Tibial artery (tissue), 4 donors: Measurements from ENCODE around the gene MPND.

ENCODE experiments used
- DNase-seq, 2 donors: peaks; one replicate each; pipeline ENCODE4 v3.0.0-alpha.2; 2019
- H3K27ac ChIP-seq, 2 donors: fragments of 200-600 bp; sonication (generic) in 1 of 2; 1 replicate in 1 of 2; 2 replicates in 1 of 2; pipeline ENCODE4 v1.5.1; 2018 to 2019; ENCODE audit warnings: mild to moderate bottlenecking in 1 of 2
- H3K27me3 ChIP-seq, 2 donors: fragments of 200-600 bp; sonication (generic) in 1 of 2; one replicate each; pipeline versions ENCODE4 v1.5.1 to v1.6.0; 2016 to 2019
- H3K36me3 ChIP-seq, 3 donors: fragments of 200-600 bp; sonication (generic) in 2 of 3; one replicate each; pipeline ENCODE4 v1.5.1; 2016 to 2019; ENCODE audit warnings: mild to moderate bottlenecking in 2 of 3
- H3K4me1 ChIP-seq, 4 donors: fragments of 200-600 bp; sonication (generic) in 2 of 4; 1 replicate in 3 of 4; 2 replicates in 1 of 4; pipeline ENCODE4 v1.5.1; 2016 to 2019
- H3K4me3 ChIP-seq, 2 donors: fragments of 200-600 bp; sonication (generic) in 1 of 2; 1 replicate in 1 of 2; 2 replicates in 1 of 2; pipeline ENCODE4 v1.5.1; 2018 to 2019; ENCODE audit warnings: mild to moderate bottlenecking in 2 of 2
- H3K9me3 ChIP-seq, 3 donors: fragments of 200-600 bp; sonication (generic) in 1 of 3; one replicate each; pipeline ENCODE4 v1.5.1; 2016 to 2019
- CTCF ChIP-seq, 2 experiments: fragments of 200-600 bp in 1 of 2; fragments of 450-650 bp in 1 of 2; IDR thresholded peaks; one replicate each; pipeline ENCODE4 v1.5.1; 2017 to 2019; ENCODE audit warnings: antibody characterized with exemption in 2 of 2, mild to moderate bottlenecking in 1 of 2, moderate library complexity in 1 of 2
- intact Hi-C: fragments of 100-400 bp; cut with DNase I; formaldehyde crosslinking; loops from one replicate; pipeline ENCODE4 v1.15.0; 2023; ENCODE audit warnings: low total_unique reads

The MPND gene

DNA sequence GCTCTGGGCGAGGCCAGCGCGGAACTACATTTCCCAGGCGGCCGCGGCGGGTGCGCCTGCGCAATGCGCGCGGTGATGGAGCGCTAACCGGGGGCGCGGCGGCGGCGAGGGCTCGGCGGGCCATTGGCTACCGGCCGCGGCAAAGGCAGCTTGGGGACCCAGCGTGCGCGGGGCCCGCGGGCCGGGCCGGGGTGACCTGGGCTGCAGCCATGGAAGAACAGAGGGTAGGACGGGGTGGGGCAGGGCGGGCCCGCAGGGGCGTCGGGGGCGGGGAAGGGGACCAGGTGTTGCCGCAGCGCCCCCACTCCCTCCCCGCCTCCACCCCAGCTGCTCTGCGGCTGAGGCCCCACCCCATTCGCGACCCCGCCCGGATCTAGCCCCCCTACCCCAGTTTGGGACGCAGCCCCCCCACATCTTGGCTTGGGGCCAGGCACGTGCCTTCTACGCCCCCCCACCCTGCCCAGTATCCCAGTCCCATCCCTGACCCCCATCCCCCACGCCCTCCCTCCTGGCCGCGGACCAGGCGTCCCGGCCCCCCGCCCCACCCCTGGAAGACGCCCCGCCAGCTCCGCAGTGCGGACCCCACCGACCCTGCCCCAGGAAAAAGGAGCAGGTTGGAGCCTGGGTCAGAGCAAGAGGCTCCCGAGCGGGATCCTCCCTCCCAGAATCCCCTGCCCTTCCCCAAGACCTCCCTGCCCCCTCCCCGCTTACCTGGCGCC lies 38.7 kb upstream of the MPND start, which contains the start of gene FSD1:
TSS of gene FSD1 (plus strand) at position 61 of the 719 bp plus-strand sequence. CDS start at position 210, 149 bp downstream.
- intact Hi-C loops, result no loop called here
- TF ChIP-seq CTCF (IDR thresholded peaks at IDR 0.05), result no peak

GRCh38 chr19:4305257-4305612 lies 38.1 kb upstream of the MPND start:
- Histone ChIP-seq H3K4me1 (peaks cover 0 to 6% (median 2%) of the 10 kb centered on the region in 4 donors), H3K9me3 (no peaks in the 10 kb centered on the region), H3K4me3 (no peak overlapping the region), H3K36me3 (no peaks in the 10 kb centered on the region), H3K27ac (no peak overlapping the region), H3K27me3 (peaks cover 0 to 55% of the 10 kb centered on the region in 2 donors)
- no peak for DNase-seq
- TF ChIP-seq CTCF (IDR thresholded peaks at IDR 0.05), result no peak
- intact Hi-C loops, result no loop called here

More for the DNA sequence above, 38.7 kb upstream of the MPND start, which contains the start of gene FSD1:
- H3K9me3 ChIP-seq, result no peaks in the 10 kb centered on the region
- peak within 1 kb of the TSS in 1 of 2 donors; percentile 25 for H3K4me3 ChIP-seq
- H3K4me1 ChIP-seq, result peaks cover 0 to 6% (median 2%) of the 10 kb centered on the region in 4 donors
- DNase-seq, result no peak
- no peaks in the 10 kb centered on the region for H3K36me3 ChIP-seq
- no peak within 1 kb of the TSS for H3K27ac ChIP-seq
- peaks cover 0 to 56% of the 10 kb centered on the region in 2 donors for H3K27me3 ChIP-seq

- Histone ChIP-seq H3K36me3 (no peaks in the 10 kb centered on the region), H3K4me3 (no peak overlapping the region), H3K4me1 (peaks cover 0 to 6% (median 2%) of the 10 kb centered on the region in 4 donors), H3K27ac (no peak overlapping the region), H3K27me3 (peaks cover 0 to 58% of the 10 kb centered on the region in 2 donors), H3K9me3 (no peaks in the 10 kb centered on the region)
- no peak for TF ChIP-seq CTCF (IDR thresholded peaks at IDR 0.05)
- intact Hi-C loops, result no loop called here
- no peak for DNase-seq
Observed at GRCh38 chr19:4305659-4306058, 37.7 kb upstream of the MPND start.

DNA sequence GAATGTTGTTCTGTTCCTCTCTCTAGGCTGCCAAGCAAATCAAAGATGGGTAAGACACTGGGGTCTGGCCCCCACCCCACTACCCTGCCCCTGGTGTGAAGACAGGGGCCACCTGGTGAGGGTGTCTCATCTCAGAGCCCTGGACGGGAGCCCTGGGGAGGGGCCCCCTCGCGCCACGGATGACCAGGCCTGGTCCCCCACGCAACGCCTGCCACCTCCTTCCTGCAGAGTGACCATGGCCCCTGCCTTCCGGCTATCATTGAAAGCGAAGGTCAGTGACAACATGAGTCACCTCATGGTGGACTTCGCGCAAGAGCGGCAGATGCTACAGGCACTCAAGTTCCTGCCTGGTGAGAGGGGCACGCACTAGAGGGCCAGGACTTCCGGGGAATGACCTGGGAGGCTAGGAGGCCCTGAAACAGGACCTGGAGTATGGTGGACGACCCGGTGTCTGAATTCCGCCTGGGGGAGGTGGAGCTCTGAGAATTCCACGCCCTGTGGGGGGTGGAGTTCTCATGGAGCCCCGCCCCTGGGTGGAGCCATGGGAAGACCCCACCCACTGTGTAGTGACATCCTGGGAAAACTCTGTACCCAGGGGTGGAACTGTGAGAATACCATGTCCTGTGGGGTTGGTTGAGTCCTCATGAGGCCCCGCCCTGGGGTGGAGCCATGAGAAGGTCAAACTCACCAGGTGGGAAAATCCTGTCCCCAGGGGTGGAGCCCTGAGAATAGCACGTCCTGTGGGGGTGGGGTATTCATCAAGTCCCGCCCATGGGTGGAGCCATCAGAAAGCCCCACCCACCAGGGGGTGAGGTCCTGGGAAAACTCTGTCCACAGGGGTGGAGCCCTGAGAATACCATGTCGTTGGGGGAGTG lies 32.9 kb upstream of the MPND start:
- H3K27ac ChIP-seq, result no peak overlapping the region
- no peaks in the 10 kb centered on the region for H3K9me3 ChIP-seq
- H3K4me1 ChIP-seq, result no peaks in the 10 kb centered on the region
- no peak overlapping the region for H3K4me3 ChIP-seq
- H3K36me3 ChIP-seq, result no peaks in the 10 kb centered on the region
- DNase-seq, result no peak
- TF ChIP-seq CTCF (IDR thresholded peaks at IDR 0.05), result no peak
- intact Hi-C loops, result no loop called here
- peaks cover 0 to 40% of the 10 kb centered on the region in 2 donors for H3K27me3 ChIP-seq

DNA sequence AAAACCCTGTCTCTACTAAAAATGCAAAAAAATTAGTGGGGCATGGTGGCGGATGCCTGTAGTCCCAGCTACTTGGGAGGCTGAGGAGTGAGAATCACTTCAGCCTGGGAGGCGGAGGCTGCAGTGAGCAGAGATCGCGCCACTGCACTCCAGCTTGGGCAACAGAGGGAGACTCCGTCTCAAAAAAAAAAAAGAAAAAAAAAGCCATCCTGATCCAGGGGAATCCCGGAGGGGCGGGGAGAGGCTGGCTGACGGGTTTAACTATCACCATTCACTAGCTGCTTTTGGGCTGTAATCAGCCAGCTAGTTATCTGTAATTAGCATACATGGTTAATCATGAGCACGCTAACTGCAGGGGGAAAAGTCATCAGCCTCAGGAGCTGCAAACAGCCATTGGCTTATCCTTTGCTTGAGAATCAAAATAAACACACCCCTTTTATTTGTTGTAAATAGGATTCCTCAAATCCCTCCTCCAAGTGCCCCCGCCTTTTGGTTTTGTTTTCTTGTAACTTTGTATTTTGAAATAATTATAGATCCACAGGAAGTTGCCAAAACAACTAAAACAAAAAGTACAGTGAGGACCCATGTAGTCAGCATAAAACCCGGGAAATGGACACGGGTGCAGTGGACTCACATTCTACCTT lies 29.4 kb upstream of the MPND start:
- H3K4me1 ChIP-seq, result no peaks in the 10 kb centered on the region
- no peak for TF ChIP-seq CTCF (IDR thresholded peaks at IDR 0.05)
- H3K27me3 ChIP-seq, result peaks cover 0 to 48% of the 10 kb centered on the region in 2 donors
- DNase-seq, result no peak
- no peak overlapping the region for H3K4me3 ChIP-seq
- intact Hi-C loops, result no loop called here
- no peaks in the 10 kb centered on the region for H3K9me3 ChIP-seq
- H3K36me3 ChIP-seq, result no peaks in the 10 kb centered on the region
- H3K27ac ChIP-seq, result no peak overlapping the region
